Activated CD4-positive, alpha-beta memory T cell treated with anti-CD3 and anti-CD28 coated beads, Interleukin-2, amount 10 ng/mL, durations not matched to agents 7 days and 5 days (primary cell): Measurements from ENCODE around the gene HSD17B3. TPM values are rescaled to one million over a fixed set of nuclear protein-coding genes. Genes with fewer than 3 reads are reported as not detected.

Experiments used
- CTCF ChIA-PET: fragments of 350-600 bp; sonication (Branson Sonifier 250); formaldehyde crosslinking; loops from one replicate; lab custom pipeline; 2021; ENCODE audit warnings: antibody characterized with exemption, inconsistent platforms; lab: Charles Lee
- POLR2A ChIA-PET: fragments of 350-600 bp; sonication (Branson Sonifier 250); formaldehyde crosslinking; loops from one replicate; lab custom pipeline; 2021; ENCODE audit warnings: antibody characterized with exemption; lab: Charles Lee
- DNase-seq: peaks from one replicate; pipeline ENCODE4 v3.0.0-alpha.2; 2020
- H3K27ac Mint-ChIP-seq: one replicate; pipeline ENCODE4 v1.8.0; 2021; ENCODE audit warnings: mild to moderate bottlenecking, mixed read lengths
- H3K27me3 Mint-ChIP-seq: one replicate; pipeline ENCODE4 v1.8.0; 2021; ENCODE audit warnings: mixed read lengths
- H3K36me3 Mint-ChIP-seq: one replicate; pipeline ENCODE4 v1.8.0; 2021; ENCODE audit warnings: low read depth, mixed read lengths
- H3K4me1 Mint-ChIP-seq: one replicate; pipeline ENCODE4 v1.8.0; 2021; ENCODE audit warnings: mixed read lengths
- H3K4me3 Mint-ChIP-seq: one replicate; pipeline ENCODE4 v1.8.0; 2021; ENCODE audit warnings: mild to moderate bottlenecking, mixed read lengths
- H3K9me3 Mint-ChIP-seq: one replicate; pipeline ENCODE4 v1.8.0; 2021; ENCODE audit warnings: mixed read lengths
- total RNA-seq, 2 experiments: library from RNA; stranded (reverse); gene quantifications; one replicate each; pipeline ENCODE4 v1.2.3, GENCODE V29; 2021

Gene HSD17B3
- not detected for total RNA-seq

DNA sequence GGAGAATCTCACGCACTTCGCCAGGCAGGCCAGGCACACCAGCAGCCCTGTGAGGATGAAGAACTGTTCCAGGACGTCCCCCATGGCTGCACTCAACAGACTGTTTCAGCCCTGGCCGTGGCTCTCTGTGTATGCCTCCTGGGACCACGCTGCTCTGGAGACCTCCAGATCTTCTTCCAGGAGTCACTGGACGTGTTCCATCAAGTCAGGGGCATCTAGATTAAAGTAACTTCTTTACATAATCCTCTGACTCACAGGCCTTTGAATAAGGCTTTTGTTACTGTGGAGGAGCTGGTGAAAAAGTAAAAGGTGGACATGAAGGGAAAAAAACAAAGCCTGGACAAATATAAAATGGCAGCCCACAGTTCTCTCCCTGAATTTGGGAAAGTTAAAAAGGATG lies at the start of gene HSD17B3:
TSS of gene HSD17B3 (minus strand) at position 156 of the 400 bp plus-strand sequence. CDS start at position 84, 72 bp downstream.
- no peaks in the 10 kb centered on the region for H3K36me3 Mint-ChIP-seq
- CTCF ChIA-PET, result no interaction called here
- no peak for DNase-seq
- peaks cover 2% of the 10 kb centered on the region for H3K27me3 Mint-ChIP-seq
- POLR2A ChIA-PET, result no interaction called here
- no peak within 1 kb of the TSS for H3K27ac Mint-ChIP-seq
- H3K4me1 Mint-ChIP-seq, result no peaks in the 10 kb centered on the region
- H3K9me3 Mint-ChIP-seq, result no peaks in the 10 kb centered on the region
- H3K4me3 Mint-ChIP-seq, result no peak within 1 kb of the TSS

DNA sequence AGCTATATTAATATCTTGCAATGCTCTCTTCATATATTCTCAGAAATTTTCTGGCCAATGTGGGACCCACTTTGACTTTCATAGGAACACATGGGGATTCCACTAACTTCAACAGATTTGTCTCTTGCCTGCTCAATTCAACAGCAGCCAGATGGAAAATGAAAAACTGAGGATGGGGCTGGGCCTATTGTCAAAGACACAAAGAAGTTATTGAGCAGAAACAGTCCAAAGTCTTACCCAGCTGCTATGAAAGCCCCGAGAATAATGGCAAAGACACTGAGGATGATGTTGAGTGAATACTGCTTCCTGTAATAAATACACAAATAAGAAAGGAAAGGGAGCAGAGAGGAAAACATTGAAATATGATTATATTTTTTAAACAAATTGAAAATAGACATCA lies 48.9 kb upstream of the HSD17B3 start:
- no peaks in the 10 kb centered on the region for H3K27me3 Mint-ChIP-seq
- ChIA-PET CTCF (no interaction called here), POLR2A (no interaction called here)
- H3K36me3 Mint-ChIP-seq, result no peaks in the 10 kb centered on the region
- no peak overlapping the region for H3K27ac Mint-ChIP-seq
- no peak overlapping the region for H3K4me3 Mint-ChIP-seq
- no peaks in the 10 kb centered on the region for H3K9me3 Mint-ChIP-seq
- H3K4me1 Mint-ChIP-seq, result no peaks in the 10 kb centered on the region
- DNase-seq, result no peak

DNA sequence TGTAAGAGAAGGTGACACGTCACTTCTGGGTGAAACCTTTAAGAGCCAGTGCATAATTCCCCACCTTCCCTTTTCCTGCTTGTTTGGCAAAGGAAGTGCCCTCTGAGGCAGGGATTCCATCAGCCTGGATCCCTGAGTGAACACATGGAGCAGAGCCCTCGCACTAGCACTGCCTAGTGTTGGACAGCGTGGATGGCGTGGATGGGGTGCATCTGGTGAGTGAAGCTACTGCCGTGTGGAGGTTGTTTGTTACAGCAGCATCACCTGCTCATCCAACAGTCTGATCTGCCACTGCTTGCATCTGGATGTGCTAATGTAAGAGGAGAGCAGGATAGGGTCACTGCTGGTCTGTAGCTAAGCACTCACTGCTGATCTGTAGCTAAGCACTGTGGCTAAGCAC lies 46.3 kb upstream of the HSD17B3 start:
- Mint-ChIP-seq H3K4me3 (no peak overlapping the region), H3K36me3 (no peaks in the 10 kb centered on the region), H3K27ac (no peak overlapping the region), H3K27me3 (no peaks in the 10 kb centered on the region), H3K9me3 (no peaks in the 10 kb centered on the region), H3K4me1 (no peaks in the 10 kb centered on the region)
- ChIA-PET CTCF (interaction anchor here (1.0 kb wide), 1 partner anchor 21 kb away, joined by 4 read pairs; no protein-coding TSS in a partner anchor), POLR2A (no interaction called here)
- no peak for DNase-seq

DNA sequence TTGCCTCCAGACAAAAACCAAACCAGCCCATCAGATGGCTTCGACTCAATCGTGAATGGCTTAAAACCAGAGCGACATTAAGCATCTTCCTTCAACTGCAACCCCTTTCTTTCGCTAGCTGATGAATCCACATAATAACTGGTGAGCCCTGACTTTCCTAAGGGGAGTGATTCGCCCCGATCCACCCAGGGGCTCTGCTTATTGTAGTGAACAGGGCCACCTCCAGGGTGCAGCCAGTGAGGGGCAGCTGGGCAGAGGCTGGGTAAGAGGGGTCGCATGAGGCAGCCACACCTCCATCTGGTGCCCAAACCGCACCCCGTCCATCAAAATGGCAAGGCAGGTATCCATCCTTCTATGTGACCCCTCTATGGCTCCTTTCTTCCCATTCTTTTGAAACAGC lies 43.6 kb upstream of the HSD17B3 start:
- POLR2A ChIA-PET, result no interaction called here

DNA sequence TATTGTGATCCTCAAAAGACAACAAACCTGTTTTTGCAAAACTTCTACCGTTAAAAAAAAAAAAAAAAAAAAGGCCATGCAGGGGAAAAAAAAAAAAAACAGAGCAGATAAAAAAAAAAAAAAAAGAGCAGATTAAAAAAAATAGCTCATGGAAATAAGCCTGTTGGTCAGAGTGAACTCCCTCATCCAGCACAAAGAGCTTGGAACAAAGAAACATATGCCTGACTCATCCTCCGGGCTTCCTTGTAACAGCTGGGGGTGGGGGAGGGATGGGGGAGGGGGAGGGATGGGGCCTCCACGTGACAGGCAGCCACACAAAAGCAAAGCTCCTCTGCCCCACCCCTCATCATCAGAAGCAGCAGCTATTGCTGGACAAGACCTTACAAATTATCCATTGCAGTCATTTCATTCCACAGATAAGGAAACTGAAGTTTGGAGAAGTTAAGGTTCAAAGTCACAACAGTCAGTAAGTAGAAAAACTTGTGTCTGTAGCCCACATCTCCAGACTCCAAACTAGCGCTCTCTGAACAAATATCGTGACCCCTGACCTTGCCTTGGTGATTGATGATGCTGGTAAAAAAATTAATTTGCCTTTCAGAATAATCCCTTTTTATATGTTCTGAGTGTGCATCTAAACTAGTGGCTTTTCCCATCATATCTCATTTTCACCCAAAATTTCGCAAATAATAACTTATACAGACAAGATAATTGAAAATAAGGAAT lies 42.6 kb upstream of the HSD17B3 start:
- no peaks in the 10 kb centered on the region for H3K36me3 Mint-ChIP-seq
- no peaks in the 10 kb centered on the region for H3K9me3 Mint-ChIP-seq

More for the DNA sequence above, 43.6 kb upstream of the HSD17B3 start:
- DNase-seq, result no peak
- no peak overlapping the region for H3K4me3 Mint-ChIP-seq
- H3K4me1 Mint-ChIP-seq, result no peaks in the 10 kb centered on the region
- CTCF ChIA-PET, result no interaction called here
- H3K36me3 Mint-ChIP-seq, result no peaks in the 10 kb centered on the region
- H3K27me3 Mint-ChIP-seq, result no peaks in the 10 kb centered on the region
- no peaks in the 10 kb centered on the region for H3K9me3 Mint-ChIP-seq
- H3K27ac Mint-ChIP-seq, result no peak overlapping the region

DNA sequence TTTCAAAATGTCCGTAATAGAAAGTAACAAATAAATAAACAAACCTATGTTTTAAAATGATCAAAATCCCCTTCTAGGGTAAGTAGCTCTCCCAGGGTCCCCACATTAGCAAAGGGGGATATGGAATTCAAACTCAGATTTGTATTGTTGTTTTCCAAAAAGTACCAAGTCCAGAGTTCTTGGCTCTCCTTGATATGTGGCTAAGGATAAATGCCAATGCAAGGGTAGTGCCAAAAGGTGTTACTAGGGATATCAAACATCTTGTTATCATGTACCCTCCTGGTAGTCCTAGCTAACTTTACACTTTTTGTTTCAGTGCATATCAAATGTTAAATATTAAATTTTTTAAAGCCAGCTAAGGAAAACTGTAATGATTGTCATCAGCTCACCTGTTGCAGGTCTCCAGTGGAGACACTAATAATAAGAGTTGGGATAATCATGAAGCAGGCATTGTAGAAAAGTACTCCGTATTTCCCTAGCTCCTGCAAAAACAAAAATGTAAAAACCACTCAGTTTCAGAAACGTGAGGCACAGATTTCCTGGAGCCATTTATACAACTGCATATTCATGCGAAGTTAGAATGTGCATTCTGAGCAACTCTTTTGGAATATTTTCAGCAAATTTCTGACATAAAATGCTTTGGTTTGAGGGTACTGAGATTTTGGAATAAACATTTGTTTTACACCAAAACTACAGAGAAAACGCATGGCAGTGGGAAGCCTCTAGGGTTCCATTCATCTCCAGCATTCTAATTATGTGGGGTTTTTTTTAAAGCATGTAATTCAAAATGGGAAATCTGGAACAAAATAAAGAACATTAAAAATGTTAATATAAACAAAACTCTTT lies 41.8 kb upstream of the HSD17B3 start:
- DNase-seq, result no peak
- Mint-ChIP-seq H3K27ac (no peak overlapping the region), H3K4me1 (peaks cover 5% of the 10 kb centered on the region), H3K27me3 (no peaks in the 10 kb centered on the region), H3K9me3 (no peaks in the 10 kb centered on the region), H3K4me3 (no peak overlapping the region), H3K36me3 (no peaks in the 10 kb centered on the region)
- POLR2A ChIA-PET, result no interaction called here
- CTCF ChIA-PET, result interaction anchor here (0.7 to 1.3 kb wide), 2 partner anchors 16 to 27 kb away, joined by 4 read pairs; no protein-coding TSS in a partner anchor

More for the DNA sequence above, 42.6 kb upstream of the HSD17B3 start:
- Mint-ChIP-seq H3K27ac (no peak overlapping the region), H3K4me3 (no peak overlapping the region), H3K4me1 (peaks cover 5% of the 10 kb centered on the region), H3K27me3 (no peaks in the 10 kb centered on the region)
- CTCF ChIA-PET, result interaction anchor here (0.6 to 1.3 kb wide), 4 partner anchors 27 to 641 kb away, joined by 3 to 4 read pairs (median 4); no protein-coding TSS in a partner anchor
- POLR2A ChIA-PET, result no interaction called here
- no peak for DNase-seq

DNA sequence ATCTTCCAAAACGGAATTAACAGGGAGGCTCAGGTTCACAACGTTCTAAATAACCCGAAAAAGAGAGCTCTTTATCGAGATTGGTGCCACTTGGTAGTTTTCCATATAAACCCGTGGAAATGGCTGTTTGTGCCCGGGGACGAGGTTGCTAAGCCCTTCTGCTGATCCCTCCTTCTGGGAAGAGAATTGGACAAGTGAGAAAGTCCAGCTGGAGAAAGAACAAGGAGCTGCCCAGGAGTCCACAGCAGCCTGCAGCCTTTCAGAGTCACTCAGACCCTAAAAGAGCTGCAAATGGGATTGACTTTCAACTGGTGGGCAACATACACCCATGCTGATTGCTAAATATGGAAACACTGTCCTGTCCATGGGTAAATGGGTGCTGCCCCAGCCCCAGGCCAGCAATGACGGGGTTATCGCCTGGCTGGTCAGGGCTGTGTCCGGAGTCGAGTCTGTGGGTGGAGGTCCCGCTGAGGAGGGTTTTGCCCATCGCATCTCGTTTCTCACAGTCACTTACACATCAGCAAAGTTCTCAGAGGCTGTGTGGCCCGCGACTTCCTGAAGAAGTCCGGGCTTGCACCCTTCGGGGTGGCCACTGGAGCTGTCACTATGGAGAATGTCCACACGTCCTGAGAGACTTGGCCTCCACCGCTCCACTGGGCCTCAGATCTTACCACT lies 40.7 kb upstream of the HSD17B3 start:
- H3K4me3 Mint-ChIP-seq, result no peak overlapping the region
- CTCF ChIA-PET, result interaction anchor here (1.3 kb wide), 1 partner anchor 26 kb away, joined by 4 read pairs; no protein-coding TSS in a partner anchor

DNA sequence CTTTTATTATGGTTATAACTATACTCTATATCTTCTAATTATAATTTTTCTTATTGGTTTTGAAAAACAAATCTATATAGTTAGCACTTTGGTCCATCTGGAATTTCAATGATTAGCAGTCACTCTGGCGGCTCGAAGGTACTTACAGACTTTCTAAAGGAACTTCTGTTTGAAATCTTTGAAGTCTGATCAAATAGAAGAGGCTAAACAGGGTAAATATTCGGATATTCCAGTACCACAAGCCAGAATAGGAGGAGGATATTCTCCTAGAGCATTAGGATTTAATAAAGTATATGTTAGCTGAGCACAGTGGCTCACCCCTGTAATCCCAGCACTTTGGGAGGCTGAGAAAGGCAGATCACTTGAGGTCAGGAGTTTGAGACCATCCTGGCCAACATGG lies 38.7 kb upstream of the HSD17B3 start:
- peaks cover 5% of the 10 kb centered on the region for H3K4me1 Mint-ChIP-seq
- DNase-seq, result no peak
- no peak overlapping the region for H3K27ac Mint-ChIP-seq
- no peak overlapping the region for H3K4me3 Mint-ChIP-seq
- ChIA-PET POLR2A (no interaction called here), CTCF (no interaction called here)
- no peaks in the 10 kb centered on the region for H3K27me3 Mint-ChIP-seq
- no peaks in the 10 kb centered on the region for H3K36me3 Mint-ChIP-seq
- H3K9me3 Mint-ChIP-seq, result no peaks in the 10 kb centered on the region

More for the DNA sequence above, 40.7 kb upstream of the HSD17B3 start:
- H3K4me1 Mint-ChIP-seq, result peaks cover 5% of the 10 kb centered on the region
- H3K9me3 Mint-ChIP-seq, result no peaks in the 10 kb centered on the region
- POLR2A ChIA-PET, result no interaction called here
- no peaks in the 10 kb centered on the region for H3K27me3 Mint-ChIP-seq
- H3K36me3 Mint-ChIP-seq, result no peaks in the 10 kb centered on the region
- DNase-seq, result no peak
- no peak overlapping the region for H3K27ac Mint-ChIP-seq

DNA sequence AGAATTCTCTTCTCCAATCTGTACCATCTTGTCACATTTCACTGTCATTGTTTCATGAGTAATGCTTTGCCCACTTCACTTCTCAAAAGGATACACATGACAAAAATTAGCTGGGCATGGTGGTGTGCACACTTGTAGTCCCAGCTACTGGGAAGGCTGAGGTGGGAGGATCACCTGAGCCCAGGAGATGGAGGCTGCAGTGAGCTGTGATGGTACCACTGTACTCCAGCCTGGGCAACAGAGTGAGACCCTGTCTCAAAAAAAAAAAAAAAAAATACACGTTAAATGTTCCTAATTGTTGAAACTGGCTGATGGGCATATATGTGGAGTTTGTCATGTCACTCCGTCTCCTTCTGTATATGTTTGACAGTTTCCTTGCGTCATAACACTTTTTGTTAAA lies 36.3 kb upstream of the HSD17B3 start:
- Mint-ChIP-seq H3K9me3 (no peaks in the 10 kb centered on the region), H3K4me3 (no peak overlapping the region), H3K4me1 (peaks cover 5% of the 10 kb centered on the region), H3K27me3 (no peaks in the 10 kb centered on the region), H3K27ac (no peak overlapping the region), H3K36me3 (no peaks in the 10 kb centered on the region)
- ChIA-PET CTCF (no interaction called here), POLR2A (no interaction called here)
- no peak for DNase-seq

DNA sequence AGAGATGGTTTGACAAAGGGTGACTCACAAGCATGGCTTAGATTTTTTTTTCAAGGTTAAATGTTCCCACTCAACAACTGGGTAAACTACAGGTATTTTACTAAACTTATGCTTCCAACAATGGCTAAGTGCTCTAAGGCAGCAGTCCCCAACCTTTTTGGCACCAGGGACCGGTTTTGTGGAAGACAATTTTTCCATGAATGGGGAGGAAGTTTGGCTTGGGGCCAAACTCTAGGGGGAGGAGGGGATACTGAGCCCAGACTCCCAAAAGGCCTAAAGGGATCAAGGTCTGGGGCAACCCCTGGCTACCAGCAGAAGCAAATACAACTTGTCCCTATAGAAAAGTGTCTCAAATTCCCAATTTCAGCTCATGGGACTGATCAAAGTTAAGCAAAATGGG lies 32.0 kb upstream of the HSD17B3 start:
- no peaks in the 10 kb centered on the region for H3K9me3 Mint-ChIP-seq
- H3K4me1 Mint-ChIP-seq, result no peaks in the 10 kb centered on the region
- no peaks in the 10 kb centered on the region for H3K36me3 Mint-ChIP-seq
- H3K27me3 Mint-ChIP-seq, result no peaks in the 10 kb centered on the region
- POLR2A ChIA-PET, result no interaction called here
- no peak for DNase-seq
- no peak overlapping the region for H3K4me3 Mint-ChIP-seq
- CTCF ChIA-PET, result no interaction called here
- no peak overlapping the region for H3K27ac Mint-ChIP-seq

DNA sequence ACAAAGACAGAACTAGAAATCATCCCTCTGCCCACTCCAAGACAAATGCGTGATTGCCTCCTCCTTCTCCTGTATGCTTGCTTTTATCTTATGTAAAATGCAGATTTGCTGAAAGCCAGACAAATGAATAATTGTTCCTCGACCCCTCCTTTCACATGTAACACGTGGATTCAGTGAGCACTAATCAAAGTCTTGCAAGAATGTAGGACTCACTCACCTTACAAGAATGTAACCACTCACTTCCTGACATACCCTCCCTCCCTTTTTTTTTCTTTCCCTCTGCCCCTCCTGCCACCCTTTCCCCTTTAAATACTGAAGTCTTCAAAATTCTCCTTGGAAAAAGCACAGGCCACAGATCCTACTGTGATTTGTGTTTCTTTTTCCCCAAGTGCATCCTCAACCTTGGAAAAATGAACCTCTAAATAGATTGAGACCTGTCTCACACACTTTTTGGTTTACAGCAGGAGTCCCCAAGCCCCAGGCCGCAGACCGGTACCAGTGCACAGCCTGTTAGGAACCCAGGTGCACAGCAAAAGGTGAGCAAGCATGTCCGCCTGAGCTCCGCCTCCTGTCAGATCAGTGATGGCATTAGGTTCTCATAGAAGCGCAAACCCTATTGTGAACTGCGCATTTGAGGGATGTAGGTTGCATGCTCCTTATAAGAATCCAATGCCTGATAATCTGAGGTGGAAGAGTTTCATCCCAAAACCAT lies 29.4 kb upstream of the HSD17B3 start:
- no peaks in the 10 kb centered on the region for H3K9me3 Mint-ChIP-seq
- no peak overlapping the region for H3K4me3 Mint-ChIP-seq
- no peaks in the 10 kb centered on the region for H3K4me1 Mint-ChIP-seq
- POLR2A ChIA-PET, result no interaction called here
- no peak overlapping the region for H3K27ac Mint-ChIP-seq
- H3K27me3 Mint-ChIP-seq, result no peaks in the 10 kb centered on the region
- DNase-seq, result no peak
- CTCF ChIA-PET, result no interaction called here
- no peaks in the 10 kb centered on the region for H3K36me3 Mint-ChIP-seq

DNA sequence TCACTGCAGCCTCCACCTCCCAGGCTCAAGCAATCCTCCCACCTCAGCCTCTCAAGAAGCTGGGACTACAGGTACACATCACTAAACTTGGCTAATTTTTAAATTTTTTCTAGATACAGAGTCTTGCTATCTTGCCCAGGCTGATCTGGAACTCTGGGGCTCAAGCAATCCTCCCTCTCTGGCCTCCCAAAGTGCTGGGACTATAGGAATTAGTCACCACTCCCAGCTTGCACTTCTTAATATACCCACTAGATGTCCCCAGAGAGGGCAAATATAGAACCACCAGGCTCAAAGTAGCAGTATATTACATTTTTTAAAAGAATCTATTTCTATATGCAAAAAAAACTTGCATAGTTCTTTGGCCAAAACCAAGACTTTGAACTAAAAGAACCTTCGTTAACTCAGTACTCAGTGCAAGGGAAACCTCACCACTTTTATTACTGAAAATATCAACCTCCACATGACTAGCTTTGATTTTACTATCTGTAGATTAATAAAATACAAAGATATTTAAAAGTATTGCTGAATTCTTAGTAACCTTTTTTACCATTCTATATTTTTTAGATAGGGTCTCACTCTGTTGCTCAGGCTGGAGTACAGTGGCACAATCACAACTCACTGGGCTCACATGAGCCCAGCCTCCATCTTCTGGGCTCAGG lies 25.8 kb upstream of the HSD17B3 start:
- Mint-ChIP-seq H3K4me1 (no peaks in the 10 kb centered on the region), H3K27me3 (no peaks in the 10 kb centered on the region), H3K4me3 (no peak overlapping the region), H3K27ac (no peak overlapping the region), H3K36me3 (no peaks in the 10 kb centered on the region), H3K9me3 (no peaks in the 10 kb centered on the region)
- peak; percentile 31 for DNase-seq
- ChIA-PET POLR2A (interaction anchor here (0.6 to 1.0 kb wide), 2 partner anchors 91 to 623 kb away, joined by 3 read pairs; no protein-coding TSS in a partner anchor), CTCF (interaction anchor here (0.6 to 3.9 kb wide), 16 partner anchors 8 to 339 kb away, joined by 3 to 20 read pairs (median 4); partner anchors contain the start of gene PRXL2C)
